IPS-NIHi7 (cell line): ENCODE measurements around the gene CEP70.
"Not testable (repeated sequence)": the region's sequence is repeated elsewhere in the genome, so short reads cannot be mapped to it uniquely, and the experiment has no call there.

ENCODE experiments used
- DNase-seq: peaks from one replicate; pipeline ENCODE4 v3.0.0; 2012; ENCODE audit warnings: mixed read lengths; ENCODE audit errors: extremely low spot score

The CEP70 gene

GRCh38 chr3:138591392-138591791 lies 2.7 kb downstream of the CEP70 start:
- DNase-seq = no peak

- no peak for DNase-seq
These were observed 5.6 kb downstream of the CEP70 start for GRCh38 chr3:138588445-138588844.

- no peak for DNase-seq
These were observed 6.7 kb downstream of the CEP70 start for GRCh38 chr3:138587374-138587773.

GRCh38 chr3:138578961-138579574 lies 15.0 kb downstream of the CEP70 start:
- no peak for DNase-seq

GRCh38 chr3:138578141-138578540 lies 15.9 kb downstream of the CEP70 start:
- DNase-seq = no peak

- no peak for DNase-seq
These were observed 20.9 kb downstream of the CEP70 start for GRCh38 chr3:138573138-138573537.

GRCh38 chr3:138569624-138570023 lies 24.4 kb downstream of the CEP70 start:
- DNase-seq = not testable (repeated sequence)

GRCh38 chr3:138569090-138569489 lies 25.0 kb downstream of the CEP70 start:
- DNase-seq = no peak

- no peak for DNase-seq
These were observed 26.7 kb downstream of the CEP70 start for GRCh38 chr3:138567403-138567802.

- DNase-seq = not testable (repeated sequence)
These were observed 27.8 kb downstream of the CEP70 start for GRCh38 chr3:138566293-138566692.

- not testable (repeated sequence) for DNase-seq
These were observed 31.2 kb downstream of the CEP70 start for GRCh38 chr3:138562902-138563301.

- no peak for DNase-seq
These were observed 33.6 kb downstream of the CEP70 start for GRCh38 chr3:138560501-138560900.

- DNase-seq = no peak
These were observed 34.9 kb downstream of the CEP70 start for GRCh38 chr3:138559134-138559533.

- DNase-seq = not testable (repeated sequence)
These were observed 39.3 kb downstream of the CEP70 start for GRCh38 chr3:138554775-138555174.

- not testable (repeated sequence) for DNase-seq
These were observed 43.1 kb downstream of the CEP70 start for GRCh38 chr3:138550958-138551357.

- no peak for DNase-seq
These were observed 44.7 kb downstream of the CEP70 start for GRCh38 chr3:138549179-138549977.

- DNase-seq = no peak
These were observed 46.6 kb downstream of the CEP70 start for GRCh38 chr3:138547342-138547975.

GRCh38 chr3:138544546-138544945 lies 49.5 kb downstream of the CEP70 start:
- DNase-seq = no peak

GRCh38 chr3:138542977-138543376 lies 51.1 kb downstream of the CEP70 start:
- no peak for DNase-seq

GRCh38 chr3:138539352-138539751 lies 54.7 kb downstream of the CEP70 start:
- no peak for DNase-seq

- DNase-seq = not testable (repeated sequence)
These were observed 72.6 kb downstream of the CEP70 start for GRCh38 chr3:138521445-138521844.

- peak; percentile 13 for DNase-seq
These were observed 80.8 kb downstream of the CEP70 start for GRCh38 chr3:138513090-138513843.
